ENCODE results near the gene PROB1.

DNA sequence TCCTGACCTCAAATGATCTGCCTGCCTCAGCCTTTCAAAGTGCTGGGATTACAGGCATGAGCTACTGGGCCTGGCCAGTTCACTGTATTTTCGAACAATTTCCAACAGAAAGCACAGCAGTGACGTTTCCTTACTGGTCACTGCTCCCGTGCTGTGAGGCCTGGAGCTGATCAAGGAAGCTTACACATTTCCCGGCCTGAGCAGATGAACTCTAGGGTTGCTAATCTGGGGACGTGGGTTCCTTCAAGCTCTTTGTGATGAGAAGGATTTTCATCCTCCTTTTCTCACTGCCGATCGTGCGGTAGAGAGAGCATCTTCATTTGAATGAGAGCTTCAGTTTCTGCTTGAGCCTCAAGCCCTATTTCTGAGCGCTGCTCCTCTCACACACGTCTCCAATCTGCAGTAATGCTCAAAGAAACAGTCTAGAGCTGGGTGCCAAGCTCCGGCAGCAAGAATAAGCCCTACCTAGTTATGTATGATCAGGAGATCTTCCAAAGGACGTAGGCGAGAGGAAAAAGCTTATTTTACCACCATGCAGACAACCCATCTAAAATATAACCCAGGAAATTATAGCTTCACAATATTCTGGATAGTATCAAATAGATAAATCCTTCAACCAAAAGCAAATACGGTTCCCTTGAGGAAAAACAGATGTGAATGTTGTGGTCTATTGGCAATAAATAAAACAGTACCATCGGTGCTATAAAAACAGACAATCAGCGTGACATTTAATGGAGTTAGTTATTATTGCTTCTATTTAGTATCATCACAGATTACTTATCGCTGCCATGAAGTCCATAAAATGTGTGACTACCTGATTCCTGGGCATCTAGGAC, 16.3 kb upstream of the PROB1 start:
- TF ChIP-seq SIN3A (IDR thresholded peaks at IDR 0.05; ENCODE audit: borderline replicate concordance, insufficient read depth, low read depth, low read length) (no peak), POLR2AphosphoS5 (IDR thresholded peaks at IDR 0.05; ENCODE audit: low read depth, low read length) (no peak), CTCF (IDR thresholded peaks at IDR 0.05) (no peak), REST (IDR thresholded peaks at IDR 0.05; ENCODE audit: insufficient read depth in 1 of 2, low read depth in 2 of 2, low read length in 1 of 2) (no peak)
